HG03565 (cell line): ENCODE data around the gene ZDHHC18.
"Not testable (repeated sequence)": the region's sequence is repeated elsewhere in the genome, so short reads cannot be mapped to it uniquely, and the experiment has no call there.

Experiments
- ATAC-seq: cut with Tn5 transposase; IDR thresholded peaks from one replicate; pipeline ENCODE4 v1.9.1; 2021; ENCODE audit warnings: mild to moderate bottlenecking, moderate library complexity; ENCODE audit not compliant: unreplicated experiment

Gene ZDHHC18

DNA sequence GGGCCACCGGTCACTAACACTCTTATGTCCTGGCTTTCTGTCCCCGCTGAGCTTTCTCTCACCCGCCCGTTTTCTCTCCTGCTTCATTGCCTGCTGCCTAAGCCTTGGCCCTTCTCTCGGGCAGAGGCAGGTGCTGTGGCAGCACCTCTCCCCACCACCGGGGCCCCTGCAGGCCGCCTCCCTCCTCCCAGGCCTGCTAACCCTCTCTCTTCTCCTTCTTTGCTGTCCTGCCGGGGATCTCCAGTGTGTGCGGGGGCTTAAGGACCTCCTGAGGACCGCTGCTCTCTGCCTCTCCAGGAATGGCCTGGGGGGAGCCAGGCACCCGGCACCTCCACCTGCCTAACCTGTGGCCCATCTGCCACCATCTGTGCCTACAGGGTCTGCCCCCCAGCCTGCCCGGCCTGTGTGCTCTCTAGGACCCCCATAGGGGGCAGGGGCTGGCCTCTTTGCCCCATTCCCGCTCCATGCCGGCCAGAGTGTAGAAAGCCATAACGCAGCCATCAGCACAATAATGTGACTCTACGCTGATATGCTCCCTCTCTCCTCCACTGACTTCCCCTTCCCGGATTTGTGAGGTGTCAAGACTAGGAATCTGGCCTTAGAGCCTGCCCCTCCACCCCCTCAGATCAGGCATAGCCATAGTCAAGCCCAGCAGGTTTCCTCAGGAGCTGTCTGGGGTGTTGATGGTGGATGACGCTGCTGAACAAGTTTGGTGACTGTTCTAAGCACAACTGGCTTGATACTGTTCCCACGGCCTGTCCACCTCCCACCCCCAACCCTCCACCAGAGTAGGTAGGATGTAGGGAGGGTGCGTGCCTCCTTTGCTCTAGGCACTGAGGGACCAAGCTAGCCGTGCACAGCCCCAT lies 30.3 kb downstream of the ZDHHC18 start:
- no peak for ATAC-seq

DNA sequence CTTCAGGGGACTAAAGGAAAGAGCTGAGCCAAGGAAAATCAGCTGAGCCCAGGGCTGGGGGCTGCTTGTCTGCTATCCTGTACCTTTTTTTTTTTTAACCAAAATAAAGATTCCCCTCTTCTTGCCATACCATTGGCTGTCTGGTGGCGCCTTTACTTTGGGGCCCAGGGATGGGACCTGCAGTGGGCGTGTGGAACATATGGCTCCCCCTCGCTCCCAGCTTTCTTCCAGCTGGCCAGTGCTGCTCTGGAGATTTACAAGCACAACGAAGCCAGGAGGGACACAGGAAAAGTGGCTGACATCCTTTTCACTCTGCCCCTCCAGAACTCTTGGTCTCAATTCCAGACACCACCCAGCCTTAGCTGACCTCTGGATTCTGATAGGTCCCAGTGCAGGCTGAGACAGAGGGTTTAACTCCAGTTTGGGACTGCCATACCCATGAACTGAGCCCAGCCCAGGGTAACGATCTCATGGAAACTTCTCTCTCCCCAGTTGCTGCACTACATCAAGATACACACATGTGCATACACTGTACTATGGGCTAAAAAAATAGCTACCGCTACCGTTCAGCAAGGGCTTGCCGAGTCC lies 31.1 kb downstream of the ZDHHC18 start:
- no peak for ATAC-seq

DNA sequence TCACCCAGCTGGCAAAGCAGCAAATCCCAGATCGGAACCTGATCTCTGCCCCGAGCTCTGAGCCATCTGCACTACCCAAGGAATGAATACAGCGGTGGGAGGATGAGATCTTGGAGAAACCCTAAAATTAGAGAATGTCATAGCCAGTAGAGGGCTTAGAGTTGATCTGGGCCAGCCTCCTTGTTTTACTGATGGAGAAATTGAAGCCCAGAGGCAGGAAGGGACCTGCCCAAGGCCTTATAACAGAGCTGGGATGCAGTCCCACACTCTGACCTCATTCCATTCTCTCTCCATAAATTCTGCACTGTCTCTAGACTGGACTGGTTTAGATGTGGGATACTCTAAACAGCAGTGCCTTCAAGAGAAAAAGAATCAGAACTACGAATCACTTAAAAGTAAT lies 31.7 kb downstream of the ZDHHC18 start:
- ATAC-seq: no peak

DNA sequence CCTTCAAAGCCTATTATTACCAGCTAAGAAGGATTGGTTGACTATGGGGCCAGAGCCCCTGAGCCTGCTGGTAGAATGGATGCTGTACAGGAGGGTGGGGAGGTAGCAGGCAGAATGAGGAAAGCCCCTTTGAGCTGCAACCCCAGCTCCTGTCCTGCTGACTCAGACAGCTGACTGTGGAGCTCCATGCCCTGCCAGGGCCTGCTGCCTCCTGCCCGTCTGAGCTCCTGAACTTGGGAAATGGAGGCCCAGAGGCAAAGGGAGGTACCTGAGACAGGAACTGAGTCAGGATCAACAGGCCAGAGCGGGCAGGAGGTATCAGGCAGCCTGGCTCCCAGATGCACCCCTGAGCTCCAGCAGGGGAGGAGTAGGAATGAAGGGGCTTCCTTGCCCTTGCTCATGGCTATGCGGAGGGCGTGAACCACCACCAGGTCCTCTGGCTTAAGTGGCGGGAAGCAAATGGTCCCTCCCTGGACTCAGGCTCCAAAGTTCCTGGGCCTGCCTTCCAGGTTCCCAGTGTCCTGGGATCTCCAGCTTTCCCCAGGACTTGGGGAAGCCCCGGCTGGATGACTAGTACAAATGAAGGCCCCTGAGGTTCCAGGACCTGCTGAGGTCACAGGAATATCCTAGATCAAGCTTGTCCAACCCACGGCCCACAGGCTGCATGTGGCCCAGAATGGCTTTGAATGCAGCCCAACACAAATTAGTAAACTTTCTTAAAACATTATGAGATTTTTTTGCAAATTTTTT lies 32.6 kb downstream of the ZDHHC18 start:
- no peak for ATAC-seq

DNA sequence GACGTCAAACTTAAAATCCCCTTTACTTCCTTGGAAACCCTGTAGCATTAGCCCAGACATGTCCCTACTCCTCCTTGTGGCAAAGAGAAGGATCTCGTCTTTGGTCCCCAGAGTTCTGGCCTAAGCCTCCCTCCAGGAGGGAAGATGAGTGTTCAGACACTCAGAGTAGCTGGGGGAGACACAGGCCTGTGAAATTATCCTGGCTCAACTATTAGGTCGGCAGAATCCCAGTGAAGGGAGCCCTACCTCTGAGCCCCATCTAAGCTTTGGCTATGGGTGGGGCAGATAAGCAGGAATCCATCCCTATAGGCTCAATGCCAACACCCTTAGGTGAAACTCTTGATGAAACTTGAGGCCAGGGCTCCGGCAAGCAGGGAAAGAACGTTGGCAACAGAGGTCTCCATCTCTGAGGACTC lies 34.8 kb downstream of the ZDHHC18 start:
- ATAC-seq: no peak

DNA sequence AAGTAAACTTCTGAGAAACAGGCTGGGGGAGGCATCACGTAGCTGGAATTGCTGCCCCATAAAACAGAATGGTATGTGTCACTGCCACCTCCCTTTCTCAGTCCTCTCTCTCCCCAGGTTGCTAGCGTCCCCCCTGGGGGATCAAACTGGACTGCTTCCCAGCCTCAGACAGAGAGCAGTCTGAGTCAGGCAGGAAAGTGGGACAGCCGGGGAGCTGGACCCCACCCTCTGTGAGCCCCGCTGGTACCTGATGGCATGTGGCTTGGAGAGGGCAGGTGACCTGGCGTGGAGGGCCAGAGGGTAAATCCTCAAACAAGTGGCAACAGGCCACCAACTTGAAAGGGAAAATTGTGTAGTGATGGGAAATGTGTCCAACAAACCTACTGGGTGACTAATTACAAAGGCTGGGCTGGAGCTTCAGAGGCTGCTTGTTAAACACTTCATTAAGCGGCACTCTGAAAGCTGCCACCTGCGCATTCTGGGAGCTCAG lies 35.4 kb downstream of the ZDHHC18 start:
- no peak for ATAC-seq

DNA sequence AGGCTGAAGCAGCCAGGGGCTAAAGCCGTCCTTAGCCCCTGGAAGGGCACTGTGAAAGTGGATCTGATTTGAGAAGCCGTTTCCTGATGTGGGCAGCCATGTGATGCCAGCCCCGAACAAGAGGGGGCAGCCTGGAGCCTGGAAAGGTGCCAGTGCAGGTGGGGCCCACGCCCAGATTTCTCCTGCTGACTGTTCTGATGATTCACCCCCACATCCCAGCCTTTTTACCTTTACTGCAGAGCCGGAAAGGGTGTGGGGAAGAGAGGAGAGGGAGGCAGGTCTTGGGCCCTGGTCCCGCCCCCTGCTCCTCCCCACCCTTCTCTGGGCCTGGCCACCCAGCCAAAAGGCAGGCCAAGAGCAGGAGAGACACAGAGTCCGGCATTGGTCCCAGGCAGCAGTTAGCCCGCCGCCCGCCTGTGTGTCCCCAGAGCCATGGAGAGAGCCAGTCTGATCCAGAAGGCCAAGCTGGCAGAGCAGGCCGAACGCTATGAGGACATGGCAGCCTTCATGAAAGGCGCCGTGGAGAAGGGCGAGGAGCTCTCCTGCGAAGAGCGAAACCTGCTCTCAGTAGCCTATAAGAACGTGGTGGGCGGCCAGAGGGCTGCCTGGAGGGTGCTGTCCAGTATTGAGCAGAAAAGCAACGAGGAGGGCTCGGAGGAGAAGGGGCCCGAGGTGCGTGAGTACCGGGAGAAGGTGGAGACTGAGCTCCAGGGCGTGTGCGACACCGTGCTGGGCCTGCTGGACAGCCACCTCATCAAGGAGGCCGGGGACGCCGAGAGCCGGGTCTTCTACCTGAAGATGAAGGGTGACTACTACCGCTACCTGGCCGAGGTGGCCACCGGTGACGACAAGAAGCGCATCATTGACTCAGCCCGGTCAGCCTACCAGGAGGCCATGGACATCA lies 36.5 kb downstream of the ZDHHC18 start, which contains the start of gene SFN:
Gene SFN, plus strand, starts transcription at position 369 of the 904 bp plus-strand sequence. Its CDS starts 64 bp downstream, at position 433.
- no peak for ATAC-seq

DNA sequence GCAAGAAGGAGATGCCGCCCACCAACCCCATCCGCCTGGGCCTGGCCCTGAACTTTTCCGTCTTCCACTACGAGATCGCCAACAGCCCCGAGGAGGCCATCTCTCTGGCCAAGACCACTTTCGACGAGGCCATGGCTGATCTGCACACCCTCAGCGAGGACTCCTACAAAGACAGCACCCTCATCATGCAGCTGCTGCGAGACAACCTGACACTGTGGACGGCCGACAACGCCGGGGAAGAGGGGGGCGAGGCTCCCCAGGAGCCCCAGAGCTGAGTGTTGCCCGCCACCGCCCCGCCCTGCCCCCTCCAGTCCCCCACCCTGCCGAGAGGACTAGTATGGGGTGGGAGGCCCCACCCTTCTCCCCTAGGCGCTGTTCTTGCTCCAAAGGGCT lies 37.2 kb downstream of the ZDHHC18 start:
- no peak for ATAC-seq

DNA sequence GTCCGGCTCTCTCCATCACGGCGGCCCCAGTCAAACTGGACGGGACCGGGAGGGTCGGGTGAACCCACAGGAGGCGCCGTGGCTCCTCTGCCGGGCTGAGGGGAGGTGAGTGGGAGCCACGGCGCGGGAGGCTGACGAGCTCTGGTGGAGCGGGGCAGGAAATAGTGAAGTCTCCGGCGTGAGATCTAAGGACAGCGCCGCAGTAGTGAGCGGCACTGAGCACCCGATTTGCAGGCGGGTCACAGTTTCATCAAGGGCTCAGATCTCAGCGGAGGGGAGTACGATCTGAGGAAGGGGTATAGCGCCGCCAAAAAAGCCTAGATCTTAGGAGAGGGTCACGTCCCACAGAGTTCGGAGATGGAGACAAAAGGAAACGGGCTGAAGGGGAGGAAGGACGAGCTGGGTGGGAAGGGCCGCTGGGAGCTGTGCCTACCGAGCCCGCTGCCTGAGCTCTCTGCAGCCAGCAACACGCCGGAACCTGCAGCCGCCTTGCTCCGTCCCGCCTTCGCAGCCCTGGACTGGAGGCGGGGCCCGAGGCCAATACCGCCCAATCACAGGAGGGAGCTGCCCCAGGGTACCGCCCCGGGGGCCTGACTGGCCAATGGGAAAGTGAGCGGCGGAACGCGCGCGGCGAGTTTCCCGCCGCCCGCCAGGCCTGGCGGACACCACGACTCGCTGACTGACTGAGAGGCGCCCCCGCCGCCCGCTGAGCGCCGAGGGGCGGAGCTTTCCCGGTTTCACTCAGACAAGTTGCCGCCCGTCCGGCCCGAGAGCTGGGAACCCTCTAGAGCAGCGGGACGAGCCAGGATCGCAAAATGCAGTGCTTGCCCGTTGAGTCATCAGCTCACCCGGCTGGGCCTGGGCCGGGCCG lies 38.4 kb downstream of the ZDHHC18 start:
- peak; percentile 90 for ATAC-seq

DNA sequence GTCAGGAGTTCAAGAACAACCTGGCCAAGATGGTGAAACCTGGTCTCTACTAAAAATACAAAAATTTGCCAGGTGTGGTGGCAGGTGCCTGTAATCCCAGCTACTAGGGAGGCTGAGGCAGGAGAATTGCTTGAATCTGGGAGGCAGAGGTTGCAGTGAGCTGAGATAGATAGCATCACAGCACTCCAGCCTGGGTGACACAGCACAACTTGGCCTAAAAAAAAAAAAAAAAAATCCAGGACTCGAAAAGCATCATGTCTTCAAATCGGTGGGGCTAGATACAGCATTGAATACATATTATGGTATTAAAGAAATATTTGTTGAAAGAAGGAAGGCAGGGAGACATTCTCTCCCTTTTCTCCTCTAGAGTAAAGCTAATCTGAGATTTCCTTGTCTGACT lies 46.6 kb downstream of the ZDHHC18 start:
- ATAC-seq: not testable (repeated sequence)

DNA sequence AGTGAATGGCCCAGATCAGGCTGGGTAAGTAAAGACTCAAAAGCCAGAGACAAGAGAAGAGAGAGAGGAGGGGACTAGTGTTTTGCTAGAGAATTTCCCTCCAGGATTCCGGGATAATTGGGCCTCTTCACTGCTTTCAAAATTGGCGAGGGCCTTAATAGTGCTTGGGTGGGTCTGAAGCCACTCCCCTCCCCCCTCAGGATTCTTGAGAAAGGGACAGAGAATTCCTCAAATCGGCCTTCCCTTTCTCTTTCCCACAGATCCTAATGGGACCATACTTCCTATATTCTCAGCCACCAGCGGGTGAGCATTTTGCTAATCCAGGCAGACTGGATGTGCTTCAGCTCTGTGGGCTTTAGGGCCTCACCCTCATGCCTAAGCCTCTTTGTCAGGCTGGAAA lies 48.4 kb downstream of the ZDHHC18 start:
- no peak for ATAC-seq

DNA sequence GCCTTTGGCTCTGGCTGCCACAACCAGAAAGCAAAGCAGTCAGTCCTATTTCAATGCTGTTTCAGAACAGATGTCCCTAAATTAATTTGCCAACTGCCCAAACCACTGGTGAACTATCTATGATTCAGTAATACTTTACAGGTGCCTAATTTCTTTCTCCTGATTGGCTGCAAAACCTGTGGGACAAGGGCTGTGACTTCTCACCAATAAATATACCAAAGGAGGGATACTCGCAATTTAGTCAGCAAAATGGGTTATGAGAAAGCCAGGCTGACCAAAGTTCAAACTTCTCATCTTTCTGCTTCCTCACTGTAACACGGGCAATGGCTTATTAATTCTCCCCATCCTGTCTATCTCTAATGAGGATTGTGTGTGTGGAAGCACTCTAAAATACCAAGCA lies 50.8 kb downstream of the ZDHHC18 start:
- no peak for ATAC-seq

DNA sequence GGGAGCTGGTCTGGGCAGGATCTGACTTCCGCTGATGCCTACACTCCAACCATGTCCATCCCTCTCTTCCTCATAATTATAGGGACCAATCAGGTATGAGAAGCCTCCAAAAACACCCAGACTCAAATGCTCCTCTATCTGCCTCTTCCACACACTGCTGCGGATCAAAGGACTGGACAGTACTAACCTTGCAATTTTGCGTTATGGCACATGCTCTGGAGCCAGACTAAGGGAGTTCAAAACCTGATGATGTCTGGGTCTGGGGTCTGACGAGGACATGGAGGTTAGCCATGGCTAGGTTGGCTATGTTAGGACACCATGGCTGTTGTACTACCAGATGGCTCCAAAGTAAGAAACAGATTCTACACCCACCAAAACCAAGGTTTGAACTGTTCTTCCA lies 53.3 kb downstream of the ZDHHC18 start:
- no peak for ATAC-seq

DNA sequence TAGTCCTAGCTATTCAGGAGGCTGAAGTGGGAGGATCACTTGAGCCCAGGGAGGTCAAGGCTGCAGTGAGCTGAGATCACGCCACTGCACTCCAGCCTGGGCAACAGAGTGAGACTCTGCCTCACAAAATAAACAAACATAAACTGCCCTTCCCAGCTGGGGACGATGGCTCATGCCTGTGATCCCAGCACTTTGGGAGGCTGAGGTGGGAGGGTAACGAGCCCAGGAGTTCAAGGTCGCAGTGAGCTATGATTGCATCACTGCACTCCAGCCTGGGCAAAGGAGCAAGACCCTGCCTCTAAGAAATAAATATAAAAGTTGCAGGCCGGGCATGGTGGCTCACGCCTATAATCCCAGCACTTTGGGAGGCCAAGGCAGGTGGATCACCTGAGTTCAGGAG lies 55.1 kb downstream of the ZDHHC18 start:
- not testable (repeated sequence) for ATAC-seq

DNA sequence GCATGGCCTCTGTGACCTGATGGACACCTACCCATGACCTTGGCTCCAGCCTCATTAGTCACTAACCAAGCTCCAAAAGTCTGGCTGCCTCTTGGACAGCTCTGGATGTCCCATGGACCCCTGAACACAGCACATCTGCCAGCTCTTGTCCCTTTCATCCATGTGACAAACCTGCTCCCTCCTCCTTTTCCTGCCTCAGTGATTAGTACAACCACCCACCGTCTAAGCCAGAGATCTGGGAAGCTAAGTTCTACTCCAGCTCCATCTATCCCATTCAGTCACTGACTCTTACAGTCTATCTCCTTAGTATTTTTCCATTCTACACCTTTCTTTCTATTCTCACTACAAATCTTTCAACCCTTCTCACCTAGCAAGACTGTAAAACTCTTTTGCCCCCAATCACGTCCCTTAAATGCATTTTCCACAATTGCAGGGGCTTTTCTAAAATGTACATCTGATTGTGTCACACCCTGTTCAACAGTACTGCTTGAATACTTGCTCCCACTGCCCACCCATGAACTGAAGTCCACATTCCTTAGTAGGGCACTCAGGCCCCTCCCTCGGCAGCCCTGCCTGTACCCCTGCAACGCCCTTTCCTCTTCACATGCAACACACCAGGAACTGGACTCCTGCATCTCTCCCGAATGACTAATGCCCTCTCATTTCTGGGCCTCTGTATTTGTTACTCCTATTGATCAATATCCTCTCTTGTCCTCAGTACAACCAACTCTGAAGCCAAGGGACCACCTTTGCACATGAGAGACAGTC lies 56.4 kb downstream of the ZDHHC18 start:
- ATAC-seq: no peak

DNA sequence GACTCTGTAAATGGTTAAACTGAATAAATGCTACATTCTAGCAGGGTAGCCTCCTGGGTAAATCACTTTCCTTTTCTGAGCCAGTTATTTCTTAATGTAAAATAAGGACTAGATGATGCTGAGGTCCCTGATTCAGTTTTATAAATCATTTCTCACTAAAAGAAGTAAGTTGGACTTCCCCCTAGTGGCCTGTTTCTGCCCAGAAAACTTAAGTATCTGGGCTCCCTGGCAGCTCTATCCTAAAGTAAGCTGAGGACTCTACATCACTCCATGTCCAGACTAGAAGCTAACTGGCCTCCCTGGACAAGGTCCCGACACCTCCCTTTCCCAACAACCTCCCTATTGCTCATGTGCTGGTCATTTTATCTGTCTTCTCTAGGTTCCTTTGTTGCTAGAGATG lies 60.6 kb downstream of the ZDHHC18 start:
- ATAC-seq: no peak

DNA sequence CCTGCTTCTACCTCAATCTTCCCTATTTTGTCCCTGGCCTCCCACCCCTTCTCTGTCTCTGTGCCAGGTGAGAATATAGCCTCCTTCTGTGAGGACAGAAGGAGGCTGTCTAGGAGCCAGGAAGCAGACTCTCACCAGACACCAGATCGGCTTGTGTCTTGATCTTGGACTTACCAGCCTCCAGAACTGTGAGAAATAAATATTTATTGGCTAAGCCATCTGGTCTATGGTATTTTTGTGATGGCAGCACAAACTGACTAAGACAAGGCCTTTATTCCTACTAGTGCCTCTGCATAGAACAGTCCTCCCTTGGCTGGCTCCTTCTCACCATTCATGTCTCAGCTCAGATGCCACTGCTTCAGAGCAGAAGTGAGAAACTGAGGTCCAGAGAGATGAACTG lies 61.7 kb downstream of the ZDHHC18 start:
- no peak for ATAC-seq

DNA sequence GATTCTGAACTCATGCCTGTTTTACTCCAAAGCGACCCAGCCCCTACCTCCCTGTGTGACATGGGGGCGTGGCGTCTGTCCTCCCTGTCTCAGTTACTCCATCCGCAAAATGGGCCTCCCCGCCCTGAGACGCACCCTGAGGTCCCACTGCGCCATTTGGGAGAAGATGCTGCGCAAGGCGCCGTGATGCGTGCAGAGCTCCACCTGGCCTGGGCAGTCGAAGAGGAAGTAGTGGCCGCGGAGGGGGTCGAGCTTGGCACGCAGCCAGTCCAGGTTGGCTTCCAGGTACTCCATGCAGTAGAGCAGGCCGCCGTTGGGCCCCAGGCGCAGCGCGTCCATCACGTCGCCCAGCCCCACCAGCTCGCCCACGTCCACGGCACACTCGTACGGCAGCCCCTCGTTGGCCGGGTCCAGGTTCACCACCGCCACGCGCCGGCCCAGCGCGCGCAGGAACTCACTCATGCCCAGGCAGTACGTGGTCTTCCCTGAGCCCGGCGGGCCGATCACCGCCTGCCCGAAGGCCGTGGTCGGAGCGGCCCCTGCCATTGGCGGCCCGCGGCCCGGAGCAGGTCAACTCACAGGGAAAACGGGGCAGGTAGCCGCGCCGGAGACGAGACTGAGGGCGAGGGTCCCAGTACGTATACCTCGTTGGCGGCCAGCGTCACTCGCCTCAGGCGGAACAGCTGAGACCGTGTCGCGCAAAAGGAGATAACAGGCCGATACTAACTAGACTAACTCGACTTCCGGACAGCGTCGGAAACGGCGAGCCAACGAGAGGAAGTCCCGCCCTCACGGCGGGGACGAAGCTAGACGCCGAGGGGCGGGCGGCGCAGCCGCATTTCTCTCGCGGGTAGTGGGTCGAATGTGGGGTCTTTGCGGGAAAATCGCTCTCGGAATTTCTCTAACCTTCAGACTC lies 63.3 kb downstream of the ZDHHC18 start, which contains the start of gene GPN2:
Gene GPN2, minus strand, starts transcription at position 733 of the 916 bp plus-strand sequence. Its CDS starts 187 bp downstream, at position 546.
- peak; percentile 63 for ATAC-seq
